GM18867 (cell line): ENCODE results near the gene TRIM40.

Experiments
- ATAC-seq: cut with Tn5 transposase; IDR thresholded peaks from one replicate; pipeline ENCODE4 v1.9.1; 2021; ENCODE audit warnings: mild to moderate bottlenecking, moderate library complexity; ENCODE audit not compliant: unreplicated experiment

TRIM40 gene

DNA sequence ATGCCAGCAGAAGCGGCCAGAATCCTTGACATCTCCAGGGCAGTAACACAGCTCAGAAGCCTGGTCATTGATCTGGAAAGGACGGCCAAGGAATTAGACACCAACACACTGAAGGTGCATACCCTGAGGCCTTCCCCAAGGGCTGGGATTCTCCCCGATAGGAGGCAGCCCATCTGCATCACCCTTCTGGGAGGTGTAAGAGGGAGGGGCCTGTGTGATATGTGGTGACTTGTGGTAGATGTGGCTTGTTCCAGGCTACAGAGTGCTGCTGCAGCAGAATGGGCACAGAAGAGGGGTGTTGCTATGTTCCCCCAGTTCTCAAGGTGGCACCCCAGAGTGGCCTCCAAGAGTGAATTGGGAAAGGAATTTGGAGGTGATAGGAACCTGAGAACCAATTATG is 11.2 kb downstream of the TRIM40 start:
- no peak for ATAC-seq

- ATAC-seq: no peak
Observed at GRCh38 chr6:30149234-30149633, 13.3 kb downstream of the TRIM40 start.

DNA sequence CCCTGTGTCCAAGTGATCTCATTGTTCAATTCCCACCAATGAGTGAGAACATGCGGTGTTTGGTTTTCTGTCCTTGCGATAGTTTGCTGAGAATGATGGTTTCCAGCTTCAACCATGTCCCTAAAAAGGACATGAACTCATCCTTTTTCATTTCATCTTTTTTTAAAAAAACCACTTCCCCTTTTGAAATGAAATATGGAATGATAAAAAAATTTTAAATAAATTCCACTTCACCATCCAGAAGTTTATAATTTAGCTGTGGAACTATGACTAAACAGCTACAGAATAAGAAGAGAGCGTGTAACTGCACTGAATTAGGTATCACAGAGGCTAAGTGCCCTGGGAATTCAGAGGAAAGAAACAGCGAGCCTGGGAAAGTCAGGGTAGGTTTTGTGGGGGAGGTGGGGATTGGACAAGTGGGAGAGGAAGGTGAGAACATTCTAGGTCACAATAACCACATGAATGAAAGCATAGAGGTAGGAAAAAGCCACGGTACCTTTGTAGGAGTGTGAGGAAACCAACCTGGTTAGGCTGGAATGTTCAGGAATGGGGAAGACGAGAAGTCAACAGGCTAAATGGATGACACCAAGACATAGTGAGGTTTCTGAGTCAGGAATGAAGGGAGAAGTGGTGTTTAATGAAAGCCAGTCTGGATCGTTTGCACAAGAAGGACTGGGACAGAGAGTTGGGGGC is 14.1 kb downstream of the TRIM40 start:
- no peak for ATAC-seq

DNA sequence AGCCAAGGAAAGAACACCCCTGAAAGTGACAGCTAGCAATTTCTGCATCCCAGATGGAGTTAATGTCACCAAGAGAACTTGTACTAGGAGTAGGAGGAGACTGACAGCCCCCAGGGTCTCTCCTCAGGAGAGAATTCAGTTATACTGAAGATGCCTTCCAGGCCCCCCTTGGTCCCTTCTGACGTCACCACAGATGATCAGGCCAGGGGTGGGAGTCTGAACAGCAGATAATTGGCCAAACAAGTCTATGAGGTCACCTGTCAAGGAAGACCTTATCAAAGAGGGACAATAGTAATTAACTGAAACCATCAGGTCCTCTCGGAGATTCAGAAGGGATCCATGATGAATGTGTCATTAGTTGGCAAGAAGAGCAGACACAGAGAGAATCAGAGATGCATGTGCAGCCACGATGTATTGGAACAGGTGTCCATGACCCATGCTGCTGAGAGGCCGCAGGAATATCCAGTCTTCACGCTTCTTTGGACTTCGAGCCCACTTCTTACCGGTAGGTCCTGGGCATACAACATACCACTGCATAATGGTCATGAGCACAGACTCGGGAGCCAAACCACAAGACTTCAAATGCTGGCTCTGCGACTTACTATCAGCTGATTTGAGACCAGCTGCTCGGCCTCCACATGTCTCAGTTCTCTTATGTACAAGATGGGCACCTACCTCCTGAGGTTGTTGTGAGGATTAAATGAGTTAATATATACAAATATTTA is 14.9 kb downstream of the TRIM40 start:
- ATAC-seq: no peak

- ATAC-seq: no peak
Observed at GRCh38 chr6:30151580-30151979, 15.6 kb downstream of the TRIM40 start.

GRCh38 chr6:30152016-30152673 is 16.2 kb downstream of the TRIM40 start:
- ATAC-seq: no peak

- ATAC-seq: no peak
Observed at GRCh38 chr6:30152910-30153610, 17.1 kb downstream of the TRIM40 start.

DNA sequence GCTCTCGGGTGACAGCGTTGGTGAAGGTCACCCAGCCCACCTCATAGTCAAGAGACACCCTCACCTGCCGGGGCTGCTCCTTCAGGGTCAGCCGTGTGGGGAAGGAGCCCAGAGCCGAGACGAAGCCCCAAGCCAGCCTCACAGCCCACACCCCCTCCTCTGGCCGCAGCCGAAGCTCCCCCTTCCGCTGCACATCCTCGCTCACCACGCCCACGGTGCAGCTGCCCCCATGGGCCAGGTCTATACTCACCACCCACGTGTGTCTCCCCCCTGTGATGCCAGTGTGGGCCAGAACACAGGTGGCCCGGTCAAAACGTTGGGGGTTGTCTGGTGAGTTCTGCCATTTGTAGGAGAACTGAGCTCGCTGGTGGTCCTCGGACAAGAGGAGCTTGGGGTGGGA is 18.1 kb downstream of the TRIM40 start:
- ATAC-seq: no peak

- no peak for ATAC-seq
Observed at GRCh38 chr6:30154709-30155519, 19.0 kb downstream of the TRIM40 start.

- no peak for ATAC-seq
Observed at GRCh38 chr6:30155520-30156261, 19.8 kb downstream of the TRIM40 start.

GRCh38 chr6:30156262-30156599 is 20.3 kb downstream of the TRIM40 start:
- ATAC-seq: no peak

GRCh38 chr6:30156774-30157173 is 20.8 kb downstream of the TRIM40 start:
- no peak for ATAC-seq

- no peak for ATAC-seq
Observed at GRCh38 chr6:30157581-30157980, 21.6 kb downstream of the TRIM40 start.

DNA sequence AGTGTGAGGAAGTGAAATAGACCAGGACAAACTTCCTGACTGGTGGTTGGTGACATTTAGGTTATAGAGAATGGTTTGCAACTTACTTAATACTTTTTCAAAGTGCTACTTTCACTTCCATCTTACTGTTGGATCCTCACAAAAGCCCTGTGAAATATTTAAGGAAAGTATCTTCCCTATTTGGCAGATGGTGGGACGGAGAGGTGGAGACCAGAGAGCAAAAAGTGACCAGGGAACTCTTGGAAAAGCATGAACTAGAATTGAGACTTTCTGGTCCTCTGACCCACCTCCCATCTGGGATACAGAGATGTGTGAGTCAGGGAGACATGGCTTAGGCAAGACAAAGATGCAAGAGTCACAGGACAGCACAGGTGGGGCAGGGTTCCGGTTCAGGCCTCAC is 22.1 kb downstream of the TRIM40 start:
- no peak for ATAC-seq

GRCh38 chr6:30158475-30159040 is 22.6 kb downstream of the TRIM40 start:
- no peak for ATAC-seq

DNA sequence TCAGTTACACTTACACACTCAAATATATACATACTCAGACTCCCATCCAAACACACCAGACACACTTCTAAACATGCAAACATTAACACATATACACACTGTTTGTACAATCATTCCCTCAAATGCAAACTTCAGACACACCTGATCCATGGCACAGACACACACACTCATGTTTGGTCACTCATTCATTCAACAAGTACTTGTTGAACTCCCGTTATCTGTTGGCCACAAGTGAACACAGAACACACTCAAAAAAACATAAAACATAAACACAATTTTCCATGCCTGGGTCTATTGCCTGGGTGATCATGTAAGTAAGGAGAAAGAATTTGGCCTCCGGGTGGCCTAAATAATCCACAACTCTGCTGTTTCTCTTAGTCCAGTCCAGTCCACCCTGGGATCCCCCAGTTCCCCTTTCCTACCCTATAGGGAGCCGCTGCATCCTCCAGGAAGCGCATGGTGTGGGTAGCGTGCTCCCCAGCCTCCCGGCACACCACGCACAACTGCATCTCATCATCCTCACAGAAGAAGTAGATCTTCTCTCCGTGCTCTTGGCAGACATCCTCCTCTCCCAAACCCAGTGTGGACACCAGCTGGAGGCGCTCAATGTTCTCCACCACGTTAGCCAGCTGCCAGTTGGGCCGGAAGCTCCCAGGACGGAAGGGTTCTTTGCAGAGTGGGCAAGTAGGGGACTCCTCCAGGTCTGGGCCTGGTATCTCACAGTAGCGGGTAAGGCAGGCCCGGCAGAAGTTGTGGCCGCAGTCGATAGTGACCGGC is 24.3 kb downstream of the TRIM40 start:
- ATAC-seq: no peak

GRCh38 chr6:30160785-30161531 is 25.0 kb downstream of the TRIM40 start, which contains the start of gene TRIM10:
TSS of gene TRIM10 (minus strand) at chr6:30161211. CDS start at chr6:30160858, 353 bp downstream.
- no peak for ATAC-seq
